Hepatocyte (in vitro differentiated cells): ENCODE results near the gene DNLZ.

Experiments
- CTCF ChIP-seq: fragments of 200-600 bp; sonication (generic); IDR thresholded peaks from 2 replicates; pipeline ENCODE4 v1.5.1; 2016; ENCODE audit warnings: antibody characterized with exemption, mild to moderate bottlenecking; ENCODE audit not compliant: poor library complexity
- EZH2 ChIP-seq: fragments of 200-600 bp; sonication (generic); IDR thresholded peaks from 2 replicates; pipeline ENCODE4 v1.6.1; 2016; ENCODE audit warnings: antibody characterized with exemption, mild to moderate bottlenecking, borderline replicate concordance
- EZH2phosphoT487 ChIP-seq: fragments of 200-600 bp; sonication (generic); IDR thresholded peaks from one replicate; pipeline ENCODE4 v1.6.1; 2018; ENCODE audit warnings: antibody characterized with exemption, mild to moderate bottlenecking, low read depth, moderate library complexity; ENCODE audit not compliant: unreplicated experiment, severe bottlenecking

- TF ChIP-seq CTCF (no peak), EZH2 (no peak), EZH2phosphoT487 (no peak)
Measured at GRCh38 chr9:136313111-136314055, 50.2 kb downstream of the DNLZ start.
